Gastroesophageal sphincter (tissue), 4 donors: ENCODE measurements around the gene ATP9B. TPM values are rescaled to one million over a fixed set of nuclear protein-coding genes. Genes with fewer than 3 reads are reported as not detected.

Experiments used
- ATAC-seq: fragments of 150-250 bp; one replicate; pipeline ENCODE4 v1.9.1; 2016; ENCODE audit warnings: mild to moderate bottlenecking, moderate library complexity
- H3K27ac ChIP-seq, 4 donors: fragments of 200-600 bp; sonication (generic) in 3 of 4; 1 replicate in 3 of 4; 2 replicates in 1 of 4; pipeline ENCODE4 v1.5.1; 2016 to 2019
- H3K27me3 ChIP-seq: fragments of 200-600 bp; sonication (generic); one replicate; pipeline ENCODE4 v1.5.1; 2019
- H3K36me3 ChIP-seq, 2 donors: fragments of 200-600 bp; sonication (generic); one replicate each; pipeline ENCODE4 v1.5.1; 2019; ENCODE audit warnings: control low read depth in 1 of 2
- H3K4me1 ChIP-seq, 3 donors: fragments of 200-600 bp; sonication (generic); 1 replicate in 2 of 3; 2 replicates in 1 of 3; pipeline ENCODE4 v1.5.1; 2016 to 2019; ENCODE audit warnings: control low read depth in 2 of 3
- H3K4me3 ChIP-seq, 2 donors: fragments of 200-600 bp; sonication (generic); one replicate each; pipeline ENCODE4 v1.5.1; 2019; ENCODE audit warnings: mild to moderate bottlenecking in 1 of 2, moderate library complexity in 1 of 2
- H3K9me3 ChIP-seq, 3 donors: fragments of 200-600 bp; sonication (generic); one replicate each; pipeline ENCODE4 v1.5.1; 2017 to 2019; ENCODE audit warnings: control low read depth in 2 of 3
- CTCF ChIP-seq, 4 experiments: fragments of 200-600 bp in 2 of 4; fragments of 450-650 bp in 2 of 4; sonication (generic) in 1 of 4; IDR thresholded peaks; one replicate each; pipeline ENCODE4 v1.5.1; 2017 to 2019; ENCODE audit warnings: antibody characterized with exemption in 4 of 4, mild to moderate bottlenecking in 2 of 4, moderate library complexity in 2 of 4
- EP300 ChIP-seq: sonication (generic); formaldehyde crosslinking; IDR thresholded peaks from one replicate; pipeline ENCODE4 v1.6.1; 2017; ENCODE audit warnings: antibody characterized with exemption, mild to moderate bottlenecking
- POLR2A ChIP-seq, 2 donors: fragments of 450-650 bp; IDR thresholded peaks; one replicate each; pipeline ENCODE4 v1.6.1; 2017; ENCODE audit warnings: antibody characterized with exemption in 2 of 2, mild to moderate bottlenecking in 2 of 2, moderate library complexity in 1 of 2
- POLR2AphosphoS5 ChIP-seq: sonication (generic); formaldehyde crosslinking; IDR thresholded peaks from one replicate; pipeline ENCODE4 v1.6.1; 2017; ENCODE audit warnings: antibody characterized with exemption
- WGBS, 2 donors: methylation state at CpG; one replicate each; pipeline ENCODE4 v1.1.5; 2018; ENCODE audit warnings: low coverage in 1 of 2; 5-methylcytosine and 5-hydroxymethylcytosine counted together
- total RNA-seq, 4 donors: library from RNA; depleted of rRNA; stranded (reverse); fragments of >200 nt; gene quantifications; one replicate each; pipeline ENCODE4 v1.1.0, GENCODE V29; 2016

Gene ATP9B
- 10 to 100 TPM; 16.6 to 48.7 (median 33.7) TPM for total RNA-seq

GRCh38 chr18:79068937-79069716, at the start of gene ATP9B:
Gene ATP9B, plus strand, starts transcription at chr18:79069394. Its CDS starts 17 bp downstream, at chr18:79069411.
- H3K9me3 ChIP-seq = no peaks in the 10 kb centered on the region
- no peaks in the 10 kb centered on the region for H3K27me3 ChIP-seq
- peak; percentile 95 for ATAC-seq
- 5% methylated on average over 13 of the region's 112 CpGs; no CpG with 5 or more reads in 1 of the 2 donors for WGBS, 2 donors
- no peaks in the 10 kb centered on the region for H3K36me3 ChIP-seq
- peak within 1 kb of the TSS; percentile 95 to 97 (median 96) for H3K27ac ChIP-seq
- TF ChIP-seq EP300 (no peak), POLR2A (IDR thresholded peaks at IDR 0.05) (peak; percentile 83 to 87), POLR2AphosphoS5 (peak; percentile 78), CTCF (IDR thresholded peaks at IDR 0.05) (peak in 1 of 4 experiments; percentile 41)
- peak within 1 kb of the TSS; percentile 94 to 99 for H3K4me3 ChIP-seq
- peaks cover 0 to 27% (median 7%) of the 10 kb centered on the region in 3 donors for H3K4me1 ChIP-seq

- Histone ChIP-seq H3K9me3 (peaks cover 0 to 19% (median 0%) of the 10 kb centered on the region in 3 donors), H3K4me3 (no peak overlapping the region), H3K4me1 (no peaks in the 10 kb centered on the region), H3K27me3 (peaks cover 34% of the 10 kb centered on the region), H3K36me3 (no peaks in the 10 kb centered on the region), H3K27ac (no peak overlapping the region)
- TF ChIP-seq CTCF (IDR thresholded peaks at IDR 0.05) (no peak), POLR2A (IDR thresholded peaks at IDR 0.05) (no peak)
- ATAC-seq = no peak
- WGBS, 2 donors = 65 to 71% methylated on average over 6 to 7 of the region's 7 CpGs
These were observed 49.3 kb upstream of the ATP9B start for GRCh38 chr18:79019881-79020280.

GRCh38 chr18:79022603-79023002, 46.6 kb upstream of the ATP9B start:
- no peak for TF ChIP-seq CTCF (IDR thresholded peaks at IDR 0.05)
- no peaks in the 10 kb centered on the region for H3K36me3 ChIP-seq
- peaks cover 23% of the 10 kb centered on the region for H3K27me3 ChIP-seq
- no peak overlapping the region for H3K4me3 ChIP-seq
- no peak for ATAC-seq
- no peaks in the 10 kb centered on the region for H3K4me1 ChIP-seq
- WGBS, 2 donors = 60 to 94% methylated on average over 1 to 7 of the region's 25 CpGs
- H3K9me3 ChIP-seq = peaks cover 0 to 36% (median 0%) of the 10 kb centered on the region in 3 donors
- H3K27ac ChIP-seq = no peak overlapping the region

- Histone ChIP-seq H3K27me3 (peaks cover 4% of the 10 kb centered on the region), H3K4me1 (no peaks in the 10 kb centered on the region), H3K27ac (no peak overlapping the region), H3K36me3 (no peaks in the 10 kb centered on the region), H3K4me3 (no peak overlapping the region), H3K9me3 (peaks cover 0 to 59% (median 0%) of the 10 kb centered on the region in 3 donors)
- 20 to 40% methylated on average over 1 to 3 of the region's 5 CpGs for WGBS, 2 donors
- ATAC-seq = no peak
- TF ChIP-seq POLR2A (IDR thresholded peaks at IDR 0.05) (no peak), EP300 (no peak), POLR2AphosphoS5 (no peak), CTCF (IDR thresholded peaks at IDR 0.05) (no peak)
These were observed 42.7 kb upstream of the ATP9B start for GRCh38 chr18:79026491-79026890.

- Histone ChIP-seq H3K4me3 (no peak overlapping the region), H3K36me3 (no peaks in the 10 kb centered on the region), H3K9me3 (peaks cover 0 to 41% (median 0%) of the 10 kb centered on the region in 3 donors), H3K27me3 (peaks cover 4% of the 10 kb centered on the region), H3K4me1 (no peaks in the 10 kb centered on the region), H3K27ac (no peak overlapping the region)
- ATAC-seq = no peak
- no peak for TF ChIP-seq POLR2A (IDR thresholded peaks at IDR 0.05)
- TF ChIP-seq CTCF (IDR thresholded peaks at IDR 0.05) = no peak
- no peak for TF ChIP-seq POLR2AphosphoS5
- no peak for TF ChIP-seq EP300
- 74 to 83% methylated on average over 2 to 5 of the region's 9 CpGs for WGBS, 2 donors
These were observed 38.5 kb upstream of the ATP9B start for GRCh38 chr18:79030680-79031079.
